ENCODE measurements around the gene NEDD4L. TPM values are rescaled to one million over a fixed set of nuclear protein-coding genes. Genes with fewer than 3 reads are reported as not detected.

Gene NEDD4L
- total RNA-seq, 1 donor from 2014 or later = 5.1 TPM

DNA sequence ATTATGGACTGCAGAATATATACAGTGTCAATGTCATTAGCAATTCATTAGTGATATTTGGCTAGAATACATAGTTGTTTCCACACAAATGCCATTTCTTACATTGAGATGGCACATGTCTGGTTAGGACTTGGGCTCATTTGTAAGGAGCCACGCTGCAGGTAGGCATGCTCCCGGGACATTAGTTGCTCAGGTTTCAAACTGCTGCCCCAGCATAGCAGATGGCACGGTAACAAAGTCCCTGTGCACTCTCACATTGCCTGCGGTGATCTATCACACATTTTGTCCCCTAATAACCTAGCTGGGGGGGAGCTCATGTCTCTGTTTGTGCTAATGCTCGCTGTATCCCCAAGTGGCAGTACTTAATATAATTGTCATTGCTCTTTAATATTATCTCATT is 185.1 kb downstream of the NEDD4L start:
- Mint-ChIP-seq H3K4me1 (ENCODE audit: low read depth) (peaks cover 3% of the 10 kb centered on the region), H3K27me3 (ENCODE audit: low read depth) (peaks cover 2% of the 10 kb centered on the region), H3K9me3 (no peaks in the 10 kb centered on the region), H3K4me3 (ENCODE audit: low read depth) (no peak overlapping the region), H3K27ac (no peak overlapping the region), H3K36me3 (ENCODE audit: low read depth) (no peaks in the 10 kb centered on the region)
- DNase-seq (ENCODE audit: low spot score) = no peak
- intact Hi-C loops (cut with micrococcal nuclease) = no loop called here

- no peak for DNase-seq (ENCODE audit: low spot score)
- intact Hi-C loops (cut with micrococcal nuclease) = no loop called here
- H3K4me1 Mint-ChIP-seq (ENCODE audit: low read depth) = no peaks in the 10 kb centered on the region
- H3K9me3 Mint-ChIP-seq = no peaks in the 10 kb centered on the region
- H3K4me3 Mint-ChIP-seq (ENCODE audit: low read depth) = no peak overlapping the region
- no peak overlapping the region for H3K27ac Mint-ChIP-seq
- peaks cover 2% of the 10 kb centered on the region for H3K27me3 Mint-ChIP-seq (ENCODE audit: low read depth)
- no peaks in the 10 kb centered on the region for H3K36me3 Mint-ChIP-seq (ENCODE audit: low read depth)
Measured at GRCh38 chr18:58230438-58231179, 186.6 kb downstream of the NEDD4L start.

DNA sequence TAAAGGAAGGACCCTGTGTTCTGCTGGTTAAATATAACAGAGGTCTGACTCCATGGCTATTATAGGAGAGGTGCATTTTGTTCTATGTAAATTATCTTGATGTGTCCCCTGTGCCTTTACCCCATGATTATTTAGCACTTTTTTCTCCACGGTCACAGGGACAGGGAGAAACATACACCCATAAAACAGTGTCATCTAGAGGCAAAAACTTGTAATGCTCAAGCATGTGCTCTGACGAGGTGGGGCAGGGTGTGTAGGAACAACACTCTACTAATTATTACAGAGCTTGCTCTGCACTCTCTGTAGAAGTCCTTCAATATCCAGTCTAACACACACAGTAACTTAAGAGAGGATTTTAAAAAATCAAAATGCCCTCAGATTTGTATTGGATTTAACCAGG is 187.9 kb downstream of the NEDD4L start:
- no peak overlapping the region for H3K27ac Mint-ChIP-seq
- peaks cover 2% of the 10 kb centered on the region for H3K27me3 Mint-ChIP-seq (ENCODE audit: low read depth)
- DNase-seq (ENCODE audit: low spot score) = no peak
- no peaks in the 10 kb centered on the region for H3K9me3 Mint-ChIP-seq
- H3K4me3 Mint-ChIP-seq (ENCODE audit: low read depth) = no peak overlapping the region
- no peaks in the 10 kb centered on the region for H3K36me3 Mint-ChIP-seq (ENCODE audit: low read depth)
- H3K4me1 Mint-ChIP-seq (ENCODE audit: low read depth) = no peaks in the 10 kb centered on the region
- intact Hi-C loops (cut with micrococcal nuclease) = no loop called here

- no peaks in the 10 kb centered on the region for H3K9me3 Mint-ChIP-seq
- no peak overlapping the region for H3K27ac Mint-ChIP-seq
- intact Hi-C loops (cut with micrococcal nuclease) = no loop called here
Measured at GRCh38 chr18:58232668-58233067, 188.6 kb downstream of the NEDD4L start.

GRCh38 chr18:58234359-58234741 is 190.3 kb downstream of the NEDD4L start:
- Mint-ChIP-seq H3K9me3 (no peaks in the 10 kb centered on the region), H3K36me3 (ENCODE audit: low read depth) (no peaks in the 10 kb centered on the region), H3K4me3 (ENCODE audit: low read depth) (no peak overlapping the region), H3K4me1 (ENCODE audit: low read depth) (no peaks in the 10 kb centered on the region), H3K27me3 (ENCODE audit: low read depth) (no peaks in the 10 kb centered on the region), H3K27ac (no peak overlapping the region)
- intact Hi-C loops (cut with micrococcal nuclease) = no loop called here
- no peak for DNase-seq (ENCODE audit: low spot score)

More at GRCh38 chr18:58232668-58233067, 188.6 kb downstream of the NEDD4L start:
- no peak for DNase-seq (ENCODE audit: low spot score)
- Mint-ChIP-seq H3K36me3 (ENCODE audit: low read depth) (no peaks in the 10 kb centered on the region), H3K27me3 (ENCODE audit: low read depth) (peaks cover under 1% of the 10 kb centered on the region), H3K4me3 (ENCODE audit: low read depth) (no peak overlapping the region), H3K4me1 (ENCODE audit: low read depth) (no peaks in the 10 kb centered on the region)

DNA sequence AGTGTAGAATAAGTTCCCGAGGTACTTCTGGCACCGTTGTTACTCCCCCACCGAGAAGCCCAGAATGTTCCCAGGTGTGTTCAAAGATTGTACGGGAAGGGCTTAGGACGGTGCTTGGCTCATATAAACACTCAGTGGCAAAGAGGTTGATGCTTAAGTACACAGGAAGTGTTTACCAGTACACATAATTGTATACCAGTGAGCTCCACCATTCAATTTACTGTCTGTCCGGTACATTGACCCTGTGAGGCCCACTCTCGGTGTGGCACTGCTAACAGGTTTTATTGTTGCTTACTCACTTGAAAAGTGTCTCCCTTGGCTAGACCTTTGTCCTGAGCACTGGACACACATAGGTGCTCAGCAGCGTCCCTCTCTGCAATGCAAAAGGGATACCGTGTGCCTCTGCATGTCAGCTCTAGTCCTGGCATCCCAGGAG is 191.0 kb downstream of the NEDD4L start:
- Mint-ChIP-seq H3K9me3 (no peaks in the 10 kb centered on the region), H3K4me3 (ENCODE audit: low read depth) (no peak overlapping the region), H3K27me3 (ENCODE audit: low read depth) (no peaks in the 10 kb centered on the region), H3K27ac (no peak overlapping the region), H3K4me1 (ENCODE audit: low read depth) (no peaks in the 10 kb centered on the region), H3K36me3 (ENCODE audit: low read depth) (no peaks in the 10 kb centered on the region)
- intact Hi-C loops (cut with micrococcal nuclease) = no loop called here
- no peak for DNase-seq (ENCODE audit: low spot score)

DNA sequence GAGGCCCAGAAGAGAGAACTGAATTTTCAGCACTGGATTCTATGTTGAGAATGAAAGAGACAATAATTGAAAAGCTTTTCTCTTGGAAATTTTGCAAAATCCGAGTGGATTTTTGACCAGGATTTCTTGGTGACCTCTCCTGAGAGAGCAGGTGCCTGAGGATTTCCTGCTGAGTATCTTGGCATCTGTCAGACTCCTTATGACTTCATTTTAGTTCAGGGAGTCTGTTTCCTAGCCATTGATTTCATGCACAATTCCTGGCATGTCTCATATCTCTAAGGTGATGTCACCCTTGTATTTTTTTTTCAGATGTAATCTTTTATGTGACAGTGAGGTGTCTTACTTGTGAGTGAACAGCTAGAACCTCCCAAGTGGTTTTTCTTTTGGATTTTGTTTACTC is 195.9 kb downstream of the NEDD4L start:
- DNase-seq (ENCODE audit: low spot score) = no peak
- Mint-ChIP-seq H3K27ac (no peak overlapping the region), H3K9me3 (no peaks in the 10 kb centered on the region), H3K4me1 (ENCODE audit: low read depth) (no peaks in the 10 kb centered on the region), H3K27me3 (ENCODE audit: low read depth) (no peaks in the 10 kb centered on the region), H3K4me3 (ENCODE audit: low read depth) (no peak overlapping the region), H3K36me3 (ENCODE audit: low read depth) (no peaks in the 10 kb centered on the region)
- intact Hi-C loops (cut with micrococcal nuclease) = no loop called here

- H3K9me3 Mint-ChIP-seq = no peaks in the 10 kb centered on the region
- no peaks in the 10 kb centered on the region for H3K36me3 Mint-ChIP-seq (ENCODE audit: low read depth)
- no peak for DNase-seq (ENCODE audit: low spot score)
- H3K27ac Mint-ChIP-seq = no peak overlapping the region
- H3K27me3 Mint-ChIP-seq (ENCODE audit: low read depth) = no peaks in the 10 kb centered on the region
- no peak overlapping the region for H3K4me3 Mint-ChIP-seq (ENCODE audit: low read depth)
- intact Hi-C loops (cut with micrococcal nuclease) = no loop called here
- H3K4me1 Mint-ChIP-seq (ENCODE audit: low read depth) = no peaks in the 10 kb centered on the region
Measured at GRCh38 chr18:58241026-58241679, 197.1 kb downstream of the NEDD4L start.

GRCh38 chr18:58241877-58242276 is 197.9 kb downstream of the NEDD4L start:
- Mint-ChIP-seq H3K4me3 (ENCODE audit: low read depth) (no peak overlapping the region), H3K4me1 (ENCODE audit: low read depth) (no peaks in the 10 kb centered on the region), H3K27me3 (ENCODE audit: low read depth) (no peaks in the 10 kb centered on the region), H3K27ac (no peak overlapping the region), H3K36me3 (ENCODE audit: low read depth) (no peaks in the 10 kb centered on the region), H3K9me3 (no peaks in the 10 kb centered on the region)
- intact Hi-C loops (cut with micrococcal nuclease) = no loop called here
- no peak for DNase-seq (ENCODE audit: low spot score)

DNA sequence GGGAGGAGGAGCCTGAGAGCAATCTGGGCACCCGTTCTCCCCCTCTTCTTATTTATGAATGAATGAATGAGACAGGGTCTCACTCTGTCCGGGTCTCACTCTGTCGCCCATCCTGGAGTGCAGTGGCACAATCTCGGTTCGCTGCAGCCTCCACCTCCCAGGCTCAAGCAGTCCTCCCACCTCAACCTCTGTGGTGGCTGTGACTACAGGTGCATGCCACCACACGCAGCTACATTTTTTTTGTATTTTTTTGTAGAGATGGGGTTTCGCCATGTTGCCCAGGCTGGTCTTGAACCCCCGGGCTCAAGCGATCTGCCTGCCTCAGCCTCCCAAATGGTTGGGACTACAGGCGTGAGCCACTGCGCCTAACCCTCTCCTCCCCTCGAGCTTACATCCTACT is 198.4 kb downstream of the NEDD4L start:
- H3K9me3 Mint-ChIP-seq = no peaks in the 10 kb centered on the region
- no peak overlapping the region for H3K27ac Mint-ChIP-seq
- intact Hi-C loops (cut with micrococcal nuclease) = no loop called here
- H3K4me3 Mint-ChIP-seq (ENCODE audit: low read depth) = no peak overlapping the region
- no peaks in the 10 kb centered on the region for H3K36me3 Mint-ChIP-seq (ENCODE audit: low read depth)
- H3K4me1 Mint-ChIP-seq (ENCODE audit: low read depth) = no peaks in the 10 kb centered on the region
- DNase-seq (ENCODE audit: low spot score) = no peak
- H3K27me3 Mint-ChIP-seq (ENCODE audit: low read depth) = no peaks in the 10 kb centered on the region

DNA sequence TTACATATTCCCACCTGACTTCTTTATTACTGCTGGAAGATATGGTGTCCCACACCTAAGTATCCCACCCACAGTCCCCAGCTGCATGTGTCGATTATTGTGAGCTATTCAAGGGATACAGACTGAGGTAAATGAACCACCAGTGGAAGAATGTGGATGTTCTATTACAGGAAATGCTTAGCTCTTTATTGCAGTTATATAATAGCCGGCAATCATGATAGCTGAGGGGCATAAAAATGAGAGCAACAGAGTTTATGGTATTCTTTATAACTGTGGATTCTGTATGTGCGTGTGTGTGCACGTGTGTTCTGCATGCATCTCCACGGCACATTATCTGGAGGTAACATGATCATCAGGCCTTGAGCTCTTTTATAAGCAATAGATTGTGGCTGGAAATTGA is 198.9 kb downstream of the NEDD4L start:
- intact Hi-C loops (cut with micrococcal nuclease) = no loop called here

GRCh38 chr18:58243401-58243800 is 199.4 kb downstream of the NEDD4L start:
- H3K4me3 Mint-ChIP-seq (ENCODE audit: low read depth) = no peak overlapping the region
- no peak for DNase-seq (ENCODE audit: low spot score)
- no peaks in the 10 kb centered on the region for H3K36me3 Mint-ChIP-seq (ENCODE audit: low read depth)
- H3K9me3 Mint-ChIP-seq = no peaks in the 10 kb centered on the region
- no peak overlapping the region for H3K27ac Mint-ChIP-seq
- H3K4me1 Mint-ChIP-seq (ENCODE audit: low read depth) = no peaks in the 10 kb centered on the region
- no peaks in the 10 kb centered on the region for H3K27me3 Mint-ChIP-seq (ENCODE audit: low read depth)
- intact Hi-C loops (cut with micrococcal nuclease) = no loop called here

More for the DNA sequence above, 198.9 kb downstream of the NEDD4L start:
- no peaks in the 10 kb centered on the region for H3K27me3 Mint-ChIP-seq (ENCODE audit: low read depth)
- H3K9me3 Mint-ChIP-seq = no peaks in the 10 kb centered on the region
- H3K4me3 Mint-ChIP-seq (ENCODE audit: low read depth) = no peak overlapping the region
- H3K4me1 Mint-ChIP-seq (ENCODE audit: low read depth) = no peaks in the 10 kb centered on the region
- no peak for DNase-seq (ENCODE audit: low spot score)
- H3K36me3 Mint-ChIP-seq (ENCODE audit: low read depth) = no peaks in the 10 kb centered on the region
- no peak overlapping the region for H3K27ac Mint-ChIP-seq

- Mint-ChIP-seq H3K4me1 (ENCODE audit: low read depth) (no peaks in the 10 kb centered on the region), H3K4me3 (ENCODE audit: low read depth) (no peak overlapping the region), H3K36me3 (ENCODE audit: low read depth) (no peaks in the 10 kb centered on the region), H3K27me3 (ENCODE audit: low read depth) (peaks cover 4% of the 10 kb centered on the region), H3K9me3 (no peaks in the 10 kb centered on the region), H3K27ac (no peak overlapping the region)
- intact Hi-C loops (cut with micrococcal nuclease) = no loop called here
- no peak for DNase-seq (ENCODE audit: low spot score)
Measured at GRCh38 chr18:58247363-58247834, 203.4 kb downstream of the NEDD4L start.

Data from activated T-helper 2 cell treated with anti-CD3 and anti-CD28 coated beads, Interferon-gamma antibody, Interleukin-2, Interleukin-4, amounts not matched to agents 10 μg/mL and 5 μg/mL and 100 μg/mL, durations not matched to agents 14 hours and 24 hours and 36 hours (primary cell).